Right renal pelvis (tissue), 4 donors: Measurements from ENCODE around the gene SEC14L3. TPM values are rescaled to one million over a fixed set of nuclear protein-coding genes. Genes with fewer than 3 reads are reported as not detected.

Source experiments
- DNase-seq, 4 donors: peaks; one replicate each; pipeline ENCODE4 v3.0.0-alpha.2; 2013; ENCODE audit warnings: low read depth in 4 of 4, low spot score in 3 of 4, missing footprints in 1 of 4
- polyA plus RNA-seq, 4 donors: library from polyadenylated mRNA; unstranded; fragments of 120-200 nt; gene quantifications; one replicate each; pipeline ENCODE4 v1.2.1, GENCODE V29; 2013; ENCODE audit not compliant: insufficient read length in 4 of 4

SEC14L3 gene
- polyA plus RNA-seq: under 1 TPM in 1 of 4 donors, not detected in 3; 0.05 TPM

GRCh38 chr22:30471616-30472318 is at the start of gene SEC14L3:
TSS of gene SEC14L3 (minus strand) at chr22:30472017. CDS start at chr22:30471958, 59 bp downstream.
- no peak for DNase-seq

DNA sequence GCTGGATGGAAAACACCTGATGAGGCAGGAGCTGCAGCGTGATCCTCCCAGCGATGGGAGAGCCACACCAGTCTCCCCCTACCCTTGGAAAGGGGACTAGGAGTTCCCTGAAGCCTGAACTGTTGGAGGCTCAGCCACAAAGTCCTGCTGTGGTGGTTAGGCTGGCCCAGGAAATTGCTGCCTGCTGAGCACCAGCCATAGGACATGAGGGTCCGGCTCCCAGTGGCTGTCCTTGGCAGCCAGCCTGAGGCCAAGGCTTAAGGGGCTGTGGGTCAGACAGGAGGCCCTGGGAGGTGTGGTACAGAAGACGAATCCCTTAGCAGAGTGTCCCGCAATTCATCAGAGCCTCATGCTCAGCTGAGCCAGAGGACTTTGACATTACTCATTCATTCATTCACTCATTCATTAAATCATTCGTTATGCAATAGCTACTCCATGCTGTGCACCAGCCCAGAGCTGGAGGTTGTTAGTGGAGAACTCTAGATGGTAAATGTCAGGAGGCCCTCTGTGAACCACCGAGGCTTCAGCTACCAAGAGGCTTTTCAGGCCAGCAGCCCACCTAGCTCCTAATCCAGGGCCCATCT is 48.1 kb upstream of the SEC14L3 start:
- no peak for DNase-seq

- no peak for DNase-seq
These were observed 44.9 kb upstream of the SEC14L3 start for GRCh38 chr22:30516731-30517130.

DNA sequence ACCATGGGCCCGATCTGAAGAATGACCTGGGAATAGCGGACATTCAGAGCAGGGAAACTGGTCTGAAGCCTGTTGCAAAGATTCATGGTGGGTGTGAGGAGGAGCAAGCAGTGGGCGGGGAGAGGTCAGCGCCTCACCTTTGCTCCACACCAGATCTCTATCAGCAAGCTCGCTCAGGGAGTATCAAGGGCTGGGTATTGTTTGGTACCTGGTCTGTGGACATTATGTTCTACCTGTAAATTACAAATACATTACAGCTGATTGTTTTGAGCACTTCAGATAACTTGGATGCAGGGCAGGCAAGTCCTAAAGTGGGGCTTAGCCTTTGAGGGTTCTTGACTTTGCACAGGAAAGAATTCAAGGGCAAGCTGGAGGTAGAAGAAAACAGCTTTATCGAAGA is 44.5 kb upstream of the SEC14L3 start:
- DNase-seq: no peak

- no peak for DNase-seq
These were observed 42.4 kb upstream of the SEC14L3 start for GRCh38 chr22:30514252-30514651.

DNA sequence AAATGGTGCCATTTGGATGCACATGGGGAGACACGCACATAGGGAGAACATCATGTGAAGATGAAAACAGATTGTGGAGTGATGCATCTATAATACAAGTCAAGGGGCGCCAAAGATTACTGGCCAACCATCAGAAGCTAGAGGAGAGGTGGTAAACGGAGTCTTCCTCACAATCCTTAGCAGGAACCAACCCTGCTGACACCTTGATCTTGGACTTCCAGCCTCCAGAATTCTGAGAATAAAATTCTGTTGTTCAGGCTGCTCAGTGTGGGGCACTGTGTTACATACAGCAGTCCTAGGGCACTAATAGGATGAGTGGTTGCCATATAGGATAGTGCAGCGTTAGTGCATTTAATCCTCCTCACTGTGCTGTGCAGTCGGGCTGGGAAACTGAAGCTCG is 41.6 kb upstream of the SEC14L3 start:
- no peak for DNase-seq

DNA sequence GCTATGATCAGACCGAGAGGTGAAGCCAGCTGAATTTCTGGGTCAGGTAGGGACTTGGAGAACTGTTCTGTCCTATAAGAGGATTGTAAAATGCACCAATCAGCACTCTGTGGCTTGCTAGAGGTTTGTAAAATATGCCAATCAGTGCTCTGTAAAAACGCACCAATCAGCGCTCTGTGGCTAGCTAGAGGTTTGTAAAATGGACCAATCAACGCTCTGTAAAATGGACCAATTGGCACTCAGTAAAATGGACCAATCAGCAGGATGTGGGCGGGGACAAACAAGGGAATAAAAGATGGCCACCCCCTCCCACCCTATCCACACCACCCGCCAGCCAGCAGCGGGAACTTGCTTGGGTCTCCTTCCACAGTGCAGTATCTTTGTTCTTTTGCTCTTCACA is 40.1 kb upstream of the SEC14L3 start:
- no peak for DNase-seq

- DNase-seq: no peak
These were observed 39.3 kb upstream of the SEC14L3 start for GRCh38 chr22:30511109-30511508.

- DNase-seq: no peak
These were observed 36.4 kb upstream of the SEC14L3 start for GRCh38 chr22:30508216-30508615.

GRCh38 chr22:30507670-30508069 is 35.9 kb upstream of the SEC14L3 start:
- no peak for DNase-seq

GRCh38 chr22:30506507-30506968 is 34.7 kb upstream of the SEC14L3 start:
- no peak for DNase-seq

DNA sequence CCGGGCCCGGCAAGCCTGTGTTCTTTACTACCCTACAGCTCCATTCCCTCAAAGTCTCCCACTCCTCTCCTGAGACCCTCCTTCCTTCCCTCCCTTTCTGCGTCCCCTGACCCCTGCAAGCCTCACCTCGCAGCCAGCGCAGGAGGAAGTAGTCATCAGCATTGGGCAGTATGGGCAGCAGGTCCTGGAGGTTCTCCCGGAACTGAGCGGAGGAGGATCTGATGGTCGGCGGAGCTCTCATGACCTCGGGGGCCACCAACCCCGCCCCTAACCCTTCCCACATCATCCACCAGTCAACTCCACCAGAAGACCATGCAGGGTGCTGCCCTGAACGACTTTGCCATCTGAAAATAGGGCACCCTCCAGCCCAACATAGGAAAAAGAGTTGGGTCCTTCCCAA is 31.7 kb upstream of the SEC14L3 start:
- DNase-seq: no peak

DNA sequence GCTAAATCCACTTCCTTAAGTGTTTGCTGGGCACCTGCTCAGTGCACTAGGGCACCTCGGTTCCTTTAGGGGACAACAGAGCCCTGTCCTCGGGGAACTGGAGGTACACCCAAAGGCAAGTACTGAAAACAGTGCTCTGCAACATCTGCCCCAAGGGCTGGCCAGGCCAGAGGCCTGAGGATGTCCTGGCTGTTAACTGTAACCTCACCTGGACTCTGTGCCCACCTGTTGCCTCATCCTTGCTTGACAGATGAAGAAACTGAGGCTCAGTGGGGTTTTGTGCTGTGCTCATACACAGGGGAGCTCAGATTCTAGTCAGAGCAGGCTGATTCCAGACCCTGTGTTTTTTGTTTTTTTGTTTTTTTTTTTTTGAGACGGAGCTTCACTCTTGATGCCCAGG is 31.1 kb upstream of the SEC14L3 start:
- no peak for DNase-seq

- DNase-seq: no peak
These were observed 30.3 kb upstream of the SEC14L3 start for GRCh38 chr22:30502153-30502552.

GRCh38 chr22:30500628-30501027 is 28.8 kb upstream of the SEC14L3 start:
- no peak for DNase-seq

DNA sequence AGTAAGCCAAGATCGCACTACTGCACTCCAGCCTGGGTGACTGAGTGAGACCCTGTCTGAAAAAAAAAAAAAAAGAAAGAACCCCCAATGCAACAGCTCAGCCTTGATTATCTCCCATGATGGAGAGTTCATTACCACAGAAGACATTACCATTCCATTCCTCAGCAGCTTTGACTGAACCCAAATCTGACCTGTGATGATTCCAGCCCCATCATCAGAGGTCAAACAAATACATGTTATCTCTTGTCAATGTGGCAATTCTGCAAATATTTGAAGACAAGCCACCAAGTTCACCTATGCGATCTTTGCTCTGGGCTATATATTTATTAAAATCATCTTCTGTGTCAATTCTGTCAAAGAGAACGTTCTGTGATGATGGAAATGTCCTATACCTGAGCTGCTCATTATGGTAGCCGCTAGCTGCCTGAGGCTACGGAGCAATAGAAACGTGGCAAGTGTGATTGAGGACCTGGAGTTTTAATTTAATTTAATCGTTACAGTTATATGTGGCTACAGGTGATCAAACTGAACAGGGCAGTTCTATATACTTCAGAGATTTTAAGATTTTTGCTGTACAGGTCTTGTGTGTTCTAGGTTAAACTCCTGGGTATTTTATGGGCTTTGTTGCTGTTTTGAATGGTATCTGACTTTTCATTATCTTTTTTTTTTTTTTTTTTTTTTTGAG is 25.8 kb upstream of the SEC14L3 start:
- no peak for DNase-seq

DNA sequence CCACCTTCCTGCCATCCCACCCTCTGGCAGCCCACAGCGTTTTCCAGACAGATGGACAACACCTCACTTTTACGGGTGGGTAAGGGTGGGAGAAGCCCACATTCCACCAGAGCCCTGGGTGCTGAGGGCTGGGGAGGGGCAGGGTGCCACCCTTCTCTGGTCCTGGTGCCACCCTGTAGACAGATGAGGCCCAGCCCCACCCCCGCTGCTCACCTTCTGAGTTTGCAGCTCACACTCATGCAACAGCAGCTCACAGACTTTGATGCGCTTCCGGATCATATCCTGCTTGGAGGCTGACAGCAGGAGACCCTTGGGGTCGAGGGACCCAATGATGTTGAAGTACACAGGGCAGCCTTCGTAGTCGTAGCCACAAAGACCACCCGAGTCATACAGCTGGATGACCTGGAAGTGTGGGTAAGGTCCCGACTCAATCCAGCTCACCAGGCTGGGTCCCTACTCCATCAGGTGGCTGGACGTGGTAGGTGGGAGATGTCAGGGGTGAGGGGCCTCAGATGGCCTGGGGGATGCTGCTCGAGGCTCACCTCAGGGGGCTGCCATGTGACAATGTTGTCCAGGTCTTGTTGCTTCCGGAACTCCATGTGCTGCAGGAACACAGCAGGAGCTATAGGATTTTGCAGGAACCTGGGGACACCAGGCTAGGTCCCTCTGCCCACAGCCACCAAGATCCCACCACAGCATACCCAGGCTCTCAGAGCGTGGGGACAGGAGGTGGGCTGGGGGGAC is 23.4 kb upstream of the SEC14L3 start:
- DNase-seq: no peak

DNA sequence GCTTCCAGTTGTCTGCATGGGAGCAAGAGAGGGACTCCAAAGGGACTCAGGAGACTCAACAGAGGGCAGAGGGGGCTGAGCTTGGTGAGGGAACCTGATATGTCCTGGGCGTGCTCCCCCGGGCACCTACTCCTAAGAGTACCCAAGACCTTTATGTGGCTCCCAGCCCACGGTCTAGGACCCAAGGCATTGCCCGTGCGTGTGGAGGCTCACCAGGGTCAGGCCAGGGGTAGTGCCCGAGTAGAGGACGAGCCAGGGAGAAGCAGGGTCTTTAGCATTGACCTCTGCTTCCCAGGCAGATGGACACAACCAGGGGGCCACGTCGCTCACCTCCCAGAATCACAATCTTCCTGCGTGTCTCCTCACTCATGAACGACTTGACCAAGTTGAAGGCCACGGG is 20.3 kb upstream of the SEC14L3 start:
- no peak for DNase-seq

DNA sequence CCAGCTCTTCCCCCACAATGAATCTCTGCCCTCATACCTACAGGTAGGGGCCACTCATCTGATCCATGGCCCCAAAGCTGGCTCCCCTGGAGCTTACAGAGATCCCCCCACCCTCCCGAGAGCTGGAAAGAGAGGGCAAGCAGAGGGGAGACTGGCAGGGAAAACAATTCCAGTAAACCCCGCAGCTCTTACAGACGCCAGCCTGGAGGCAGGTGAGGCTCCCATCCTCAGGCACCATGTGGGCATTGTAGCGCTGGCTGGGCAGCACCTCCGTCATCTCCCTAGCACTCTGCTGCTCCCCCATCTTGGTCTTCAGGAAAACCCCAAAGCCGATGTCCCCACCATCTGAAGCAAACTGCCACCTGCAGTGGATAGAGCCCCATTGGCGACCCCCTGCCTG is 19.6 kb upstream of the SEC14L3 start:
- DNase-seq: no peak

GRCh38 chr22:30490399-30490798 is 18.6 kb upstream of the SEC14L3 start:
- DNase-seq: no peak

GRCh38 chr22:30488121-30488520 is 16.3 kb upstream of the SEC14L3 start:
- no peak for DNase-seq
